ENCODE results near the gene LMCD1.

The LMCD1 gene

GRCh38 chr3:8550611-8551010, 49.0 kb downstream of the LMCD1 start:
- Histone ChIP-seq H2AFZ (no peak overlapping the region), H3K4me1 (no peaks in the 10 kb centered on the region), H3K36me3 (ENCODE audit: control insufficient read depth, insufficient read depth, low read length) (no peaks in the 10 kb centered on the region), H3K9me3 (ENCODE audit: control insufficient read depth, low read length) (no peaks in the 10 kb centered on the region), H3K79me2 (no peaks in the 10 kb centered on the region), H3K4me3 (ENCODE audit: low read depth, low read length) (no peak overlapping the region), H3K27me3 (ENCODE audit: control insufficient read depth, insufficient read depth, low read length) (no peaks in the 10 kb centered on the region), H3K27ac (no peak overlapping the region), H3K4me2 (ENCODE audit: low read length) (no peak overlapping the region), H3K9ac (no peak overlapping the region)
- no peak for TF ChIP-seq CTCF (IDR thresholded peaks at IDR 0.05)

DNA sequence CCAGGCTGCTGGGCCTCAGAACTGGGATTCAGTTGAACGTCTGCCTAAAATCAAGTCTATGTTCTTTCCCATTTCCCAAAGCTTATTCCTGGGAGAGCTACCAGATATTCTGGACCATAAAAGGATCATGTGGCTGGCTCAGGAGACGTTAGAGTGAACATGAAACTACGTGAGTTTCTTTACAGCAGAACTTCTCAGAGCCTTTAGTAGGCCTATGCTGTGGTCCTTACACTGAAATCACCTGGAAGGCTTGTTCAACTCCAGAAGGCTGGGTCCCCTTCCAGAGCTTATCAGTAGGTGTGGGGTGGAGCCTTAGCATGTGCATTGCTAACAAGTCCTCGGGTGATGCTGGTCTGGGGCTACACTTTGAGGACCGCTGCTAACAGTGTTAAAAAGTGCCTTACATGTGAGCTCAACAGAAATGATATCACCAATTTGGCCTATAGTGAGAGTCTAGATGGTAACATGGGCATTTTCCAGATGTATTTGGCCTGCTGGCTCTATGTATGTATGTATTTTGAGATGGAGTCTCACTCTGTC, 50.7 kb downstream of the LMCD1 start:
- TF ChIP-seq CTCF (IDR thresholded peaks at IDR 0.05), result no peak
- Histone ChIP-seq H3K4me1 (no peaks in the 10 kb centered on the region), H3K36me3 (ENCODE audit: control insufficient read depth, insufficient read depth, low read length) (no peaks in the 10 kb centered on the region), H3K9me3 (ENCODE audit: control insufficient read depth, low read length) (no peaks in the 10 kb centered on the region), H3K27ac (no peak overlapping the region), H3K27me3 (ENCODE audit: control insufficient read depth, insufficient read depth, low read length) (no peaks in the 10 kb centered on the region), H3K9ac (no peak overlapping the region), H3K4me2 (ENCODE audit: low read length) (no peak overlapping the region), H3K4me3 (ENCODE audit: low read depth, low read length) (no peak overlapping the region), H2AFZ (no peak overlapping the region), H3K79me2 (no peaks in the 10 kb centered on the region)

DNA sequence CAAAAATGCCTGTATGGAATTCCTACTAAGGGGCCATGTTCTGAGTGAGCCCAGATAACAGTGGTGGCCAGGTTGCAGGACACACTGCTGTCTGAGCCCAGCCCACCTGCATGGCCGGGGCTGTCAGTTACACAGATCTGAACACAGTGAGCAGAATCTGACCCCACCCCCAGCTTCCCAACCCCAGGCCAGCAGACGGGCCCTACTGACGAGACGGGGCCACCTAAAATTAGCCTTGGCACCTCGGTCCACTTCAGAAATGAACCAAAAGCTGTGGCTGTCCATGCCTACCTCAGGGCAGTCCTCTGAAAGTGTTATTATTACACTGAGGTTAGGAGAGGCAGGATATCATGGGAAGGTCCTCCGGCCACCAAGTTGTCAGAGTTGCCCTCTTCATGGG, 51.8 kb downstream of the LMCD1 start:
- Histone ChIP-seq H3K9me3 (ENCODE audit: control insufficient read depth, low read length) (no peaks in the 10 kb centered on the region), H3K4me3 (ENCODE audit: low read depth, low read length) (no peak overlapping the region), H3K4me2 (ENCODE audit: low read length) (no peak overlapping the region), H3K36me3 (ENCODE audit: control insufficient read depth, insufficient read depth, low read length) (no peaks in the 10 kb centered on the region), H3K27ac (no peak overlapping the region), H3K79me2 (no peaks in the 10 kb centered on the region), H2AFZ (no peak overlapping the region), H3K27me3 (ENCODE audit: control insufficient read depth, insufficient read depth, low read length) (no peaks in the 10 kb centered on the region), H3K9ac (no peak overlapping the region), H3K4me1 (no peaks in the 10 kb centered on the region)
- TF ChIP-seq CTCF (IDR thresholded peaks at IDR 0.05), result no peak

DNA sequence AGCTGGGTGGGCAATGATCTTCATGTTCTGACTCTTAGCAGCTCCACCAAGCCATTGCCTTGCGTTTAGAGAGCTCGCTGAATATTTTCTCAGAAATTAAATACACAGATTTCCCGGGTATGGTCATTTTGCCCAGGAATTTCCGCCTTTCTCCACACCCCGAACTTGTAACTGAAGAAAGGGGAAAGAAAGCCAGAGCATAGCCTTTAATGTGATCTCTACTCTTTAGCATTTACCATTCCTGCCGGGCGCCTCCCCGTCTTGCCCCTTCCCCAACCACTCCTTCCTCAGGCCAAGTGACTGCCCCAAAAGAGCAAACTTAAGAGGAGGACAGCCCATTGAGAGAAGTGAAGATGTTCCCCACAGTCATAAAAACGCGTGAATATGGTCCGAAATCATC, 53.1 kb downstream of the LMCD1 start:
- no peaks in the 10 kb centered on the region for H3K9me3 ChIP-seq (ENCODE audit: control insufficient read depth, low read length)
- H3K4me1 ChIP-seq, result no peaks in the 10 kb centered on the region
- H3K36me3 ChIP-seq (ENCODE audit: control insufficient read depth, insufficient read depth, low read length), result no peaks in the 10 kb centered on the region
- no peak overlapping the region for H3K27ac ChIP-seq
- TF ChIP-seq CTCF (IDR thresholded peaks at IDR 0.05), result no peak
- no peak overlapping the region for H3K4me2 ChIP-seq (ENCODE audit: low read length)
- no peak overlapping the region for H3K9ac ChIP-seq
- H3K79me2 ChIP-seq, result no peaks in the 10 kb centered on the region
- no peak overlapping the region for H2AFZ ChIP-seq
- H3K4me3 ChIP-seq (ENCODE audit: low read depth, low read length), result no peak overlapping the region
- no peaks in the 10 kb centered on the region for H3K27me3 ChIP-seq (ENCODE audit: control insufficient read depth, insufficient read depth, low read length)

- H3K9ac ChIP-seq, result no peak overlapping the region
- H3K4me2 ChIP-seq (ENCODE audit: low read length), result no peak overlapping the region
- no peaks in the 10 kb centered on the region for H3K79me2 ChIP-seq
- no peak overlapping the region for H3K4me3 ChIP-seq (ENCODE audit: low read depth, low read length)
- H3K27me3 ChIP-seq (ENCODE audit: control insufficient read depth, insufficient read depth, low read length), result no peaks in the 10 kb centered on the region
- H2AFZ ChIP-seq, result no peak overlapping the region
- H3K27ac ChIP-seq, result no peak overlapping the region
- H3K4me1 ChIP-seq, result no peaks in the 10 kb centered on the region
- no peaks in the 10 kb centered on the region for H3K36me3 ChIP-seq (ENCODE audit: control insufficient read depth, insufficient read depth, low read length)
- no peaks in the 10 kb centered on the region for H3K9me3 ChIP-seq (ENCODE audit: control insufficient read depth, low read length)
- no peak for TF ChIP-seq CTCF (IDR thresholded peaks at IDR 0.05)
Measured at GRCh38 chr3:8555113-8555661, 53.6 kb downstream of the LMCD1 start.
